ENCODE data around the gene CDH23. TPM values are rescaled to one million over a fixed set of nuclear protein-coding genes. Genes with fewer than 3 reads are reported as not detected.

The CDH23 gene
- polyA plus RNA-seq, 1 donor (not counting 4 experiments of a cell fraction or from before 2014, with no cell fraction given) = 0.01 TPM

GRCh38 chr10:71772832-71773220, 376.1 kb downstream of the CDH23 start:
- H3K4me3 ChIP-seq (ENCODE audit: control insufficient read depth in 2 of 3, extremely low read depth in 1 of 3, insufficient read depth in 2 of 3, low read depth in 1 of 3, low read length in 3 of 3) = peak overlapping the region; percentile 65 to 83 (median 73)
- H3K9me1 ChIP-seq (ENCODE audit: control insufficient read depth, extremely low read depth, insufficient read depth, low read length) = no peaks in the 10 kb centered on the region
- H3K27me3 ChIP-seq (ENCODE audit: control insufficient read depth, extremely low read depth, insufficient read depth, low read length) = no peaks in the 10 kb centered on the region
- no peak for TF ChIP-seq CTCF (optimal IDR thresholded peaks at IDR 0.05 in 1 of 3, IDR thresholded peaks at IDR 0.05 in 1 of 3, conservative IDR thresholded peaks at IDR 0.05 in 1 of 3; ENCODE audit: extremely low read depth in 1 of 3, insufficient read depth in 2 of 3, low read length in 3 of 3)
- TF ChIP-seq EZH2 (IDR thresholded peaks at IDR 0.05; ENCODE audit: low read length) = no peak
- H3K36me3 ChIP-seq (ENCODE audit: control insufficient read depth in 2 of 2, extremely low read depth in 1 of 2, insufficient read depth in 2 of 2, low read length in 2 of 2) = no peaks in the 10 kb centered on the region
- peak overlapping the region; percentile 73 for H2AFZ ChIP-seq (ENCODE audit: control insufficient read depth, low read length)
- H3K9me3 ChIP-seq (ENCODE audit: control insufficient read depth, low read depth, low read length) = no peaks in the 10 kb centered on the region
- dilution Hi-C loops (cut with MboI; ENCODE audit: extremely low pct_ligation_motif_present, low sequenced_read_pairs) = no loop called here
- FAIRE-seq = no peak
- peak overlapping the region; percentile 98 for H3K4me2 ChIP-seq (ENCODE audit: control insufficient read depth, extremely low read depth, insufficient read depth, low read depth, low read length)
- H4K20me1 ChIP-seq (ENCODE audit: control insufficient read depth, extremely low read depth, insufficient read depth, low read length) = no peaks in the 10 kb centered on the region
- H3K27ac ChIP-seq (ENCODE audit: control insufficient read depth, insufficient read depth, low read length) = peak overlapping the region; percentile 95
- H3K79me2 ChIP-seq (ENCODE audit: control insufficient read depth, insufficient read depth, low read length) = peaks cover 3% of the 10 kb centered on the region
- DNase-seq (ENCODE audit: low read depth, low spot score) = no peak
- peak overlapping the region; percentile 88 for H3K9ac ChIP-seq (ENCODE audit: control insufficient read depth, extremely low read depth, insufficient read depth, low read length)
- H3K4me1 ChIP-seq (ENCODE audit: control insufficient read depth, extremely low read depth, insufficient read depth, low read length) = peaks cover 32% of the 10 kb centered on the region

DNA sequence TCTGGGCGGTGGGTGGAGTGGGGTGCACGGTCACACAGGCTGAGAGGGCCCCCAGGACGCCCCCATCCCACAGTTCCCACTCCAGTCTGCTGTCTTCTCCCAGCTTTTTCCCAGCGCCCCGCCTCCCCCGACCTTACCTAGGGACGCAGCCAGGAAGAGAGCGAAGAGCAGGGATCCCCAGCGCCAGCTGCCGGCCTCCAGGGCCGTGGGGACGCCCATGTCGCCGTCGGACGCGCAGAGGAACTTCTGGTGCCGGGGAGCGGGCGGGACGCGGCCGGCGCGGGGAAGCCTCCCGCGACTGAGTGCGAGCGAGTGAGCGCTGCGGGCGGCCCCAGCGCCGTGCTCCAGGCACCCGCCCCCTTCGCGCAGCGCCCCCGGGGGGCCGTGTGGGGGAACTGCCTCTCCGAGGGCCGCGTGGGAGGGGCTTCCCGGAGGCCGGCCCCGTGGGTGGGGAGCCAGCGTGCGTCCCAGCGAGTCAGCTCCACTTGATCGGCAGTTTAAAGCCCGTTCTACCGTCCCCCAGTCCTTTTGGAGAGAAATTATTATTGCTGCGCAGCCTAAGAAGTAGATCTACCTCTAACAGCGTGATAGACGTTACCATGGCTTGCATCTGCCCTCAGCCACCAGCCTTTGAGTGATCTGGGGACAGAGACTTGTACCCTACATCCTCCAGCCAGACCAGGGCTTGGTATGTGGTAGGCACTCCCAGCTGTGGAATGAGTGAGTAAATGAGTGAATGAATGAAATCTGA, 376.7 kb downstream of the CDH23 start, which contains the start of gene VSIR:
Gene VSIR (minus strand): TSS at position 300 of the 751 bp plus-strand sequence. CDS start 81 bp downstream, at position 219.
- dilution Hi-C loops (cut with MboI; ENCODE audit: extremely low pct_ligation_motif_present, low sequenced_read_pairs) = no loop called here
- Histone ChIP-seq H2AFZ (ENCODE audit: control insufficient read depth, low read length) (peak within 1 kb of the TSS; percentile 97), H3K79me2 (ENCODE audit: control insufficient read depth, insufficient read depth, low read length) (peaks cover 3% of the 10 kb centered on the region), H3K4me3 (ENCODE audit: control insufficient read depth in 2 of 3, extremely low read depth in 1 of 3, insufficient read depth in 2 of 3, low read depth in 1 of 3, low read length in 3 of 3) (peak within 1 kb of the TSS; percentile 65 to 83 (median 73)), H3K36me3 (ENCODE audit: control insufficient read depth in 2 of 2, extremely low read depth in 1 of 2, insufficient read depth in 2 of 2, low read length in 2 of 2) (no peaks in the 10 kb centered on the region), H3K4me2 (ENCODE audit: control insufficient read depth, extremely low read depth, insufficient read depth, low read depth, low read length) (peak within 1 kb of the TSS; percentile 98), H3K9me1 (ENCODE audit: control insufficient read depth, extremely low read depth, insufficient read depth, low read length) (no peaks in the 10 kb centered on the region), H4K20me1 (ENCODE audit: control insufficient read depth, extremely low read depth, insufficient read depth, low read length) (no peaks in the 10 kb centered on the region), H3K9ac (ENCODE audit: control insufficient read depth, extremely low read depth, insufficient read depth, low read length) (peak within 1 kb of the TSS; percentile 88), H3K4me1 (ENCODE audit: control insufficient read depth, extremely low read depth, insufficient read depth, low read length) (peaks cover 30% of the 10 kb centered on the region), H3K27me3 (ENCODE audit: control insufficient read depth, extremely low read depth, insufficient read depth, low read length) (no peaks in the 10 kb centered on the region), H3K9me3 (ENCODE audit: control insufficient read depth, low read depth, low read length) (no peaks in the 10 kb centered on the region), H3K27ac (ENCODE audit: control insufficient read depth, insufficient read depth, low read length) (peak within 1 kb of the TSS; percentile 95)
- FAIRE-seq = peak; percentile 92
- DNase-seq (ENCODE audit: low read depth, low spot score) = no peak
- TF ChIP-seq EZH2 (IDR thresholded peaks at IDR 0.05; ENCODE audit: low read length) (no peak), CTCF (optimal IDR thresholded peaks at IDR 0.05 in 1 of 3, IDR thresholded peaks at IDR 0.05 in 1 of 3, conservative IDR thresholded peaks at IDR 0.05 in 1 of 3; ENCODE audit: extremely low read depth in 1 of 3, insufficient read depth in 2 of 3, low read length in 3 of 3) (peak; percentile 69 to 78 (median 73))
